Stimulated activated naive CD8-positive, alpha-beta T cell treated with anti-CD3 and anti-CD28 coated beads, Interleukin-15, Interleukin-2, amounts not matched to agents 100 ng/mL and 50 ng/mL, for 24 hours (primary cell): ENCODE measurements around the gene ATF7.
"Not testable (repeated sequence)": the region's sequence is repeated elsewhere in the genome, so short reads cannot be mapped to it uniquely, and the experiment has no call there.

Experiments
- H3K27ac Mint-ChIP-seq: one replicate; pipeline ENCODE4 v1.8.0; 2021; ENCODE audit warnings: mild to moderate bottlenecking, mixed read lengths
- H3K27me3 Mint-ChIP-seq: one replicate; pipeline ENCODE4 v1.8.0; 2021; ENCODE audit warnings: mixed read lengths
- H3K36me3 Mint-ChIP-seq: one replicate; pipeline ENCODE4 v1.8.0; 2021; ENCODE audit warnings: low read depth, mixed read lengths
- H3K4me1 Mint-ChIP-seq: one replicate; pipeline ENCODE4 v1.8.0; 2021; ENCODE audit warnings: low read depth, mixed read lengths
- H3K4me3 Mint-ChIP-seq: one replicate; pipeline ENCODE4 v1.8.0; 2021; ENCODE audit warnings: mild to moderate bottlenecking, mixed read lengths
- H3K9me3 Mint-ChIP-seq: one replicate; pipeline ENCODE4 v1.8.0; 2021; ENCODE audit warnings: mixed read lengths

Gene ATF7

GRCh38 chr12:53575502-53576249 is 50.5 kb downstream of the ATF7 start:
- H3K9me3 Mint-ChIP-seq, result no peaks in the 10 kb centered on the region
- H3K36me3 Mint-ChIP-seq, result peaks cover 18% of the 10 kb centered on the region
- peaks cover 35% of the 10 kb centered on the region for H3K4me1 Mint-ChIP-seq
- H3K27ac Mint-ChIP-seq, result no peak overlapping the region
- no peak overlapping the region for H3K4me3 Mint-ChIP-seq
- no peaks in the 10 kb centered on the region for H3K27me3 Mint-ChIP-seq

- H3K9me3 Mint-ChIP-seq, result no peaks in the 10 kb centered on the region
- H3K27ac Mint-ChIP-seq, result no peak overlapping the region
- H3K4me1 Mint-ChIP-seq, result peaks cover 35% of the 10 kb centered on the region
- no peaks in the 10 kb centered on the region for H3K27me3 Mint-ChIP-seq
- H3K36me3 Mint-ChIP-seq, result peaks cover 15% of the 10 kb centered on the region
- H3K4me3 Mint-ChIP-seq, result no peak overlapping the region
These were observed 53.9 kb downstream of the ATF7 start for GRCh38 chr12:53572134-53572758.

GRCh38 chr12:53571295-53571694 is 54.9 kb downstream of the ATF7 start:
- Mint-ChIP-seq H3K27me3 (no peaks in the 10 kb centered on the region), H3K27ac (no peak overlapping the region), H3K9me3 (no peaks in the 10 kb centered on the region), H3K36me3 (peaks cover 6% of the 10 kb centered on the region), H3K4me1 (peaks cover 29% of the 10 kb centered on the region), H3K4me3 (no peak overlapping the region)

- Mint-ChIP-seq H3K4me3 (no peak overlapping the region), H3K9me3 (peaks cover 4% of the 10 kb centered on the region), H3K36me3 (peaks cover 7% of the 10 kb centered on the region), H3K4me1 (peaks cover 39% of the 10 kb centered on the region), H3K27ac (no peak overlapping the region), H3K27me3 (no peaks in the 10 kb centered on the region)
These were observed 57.2 kb downstream of the ATF7 start for GRCh38 chr12:53568809-53569557.

GRCh38 chr12:53567961-53568808 is 58.0 kb downstream of the ATF7 start:
- peaks cover 39% of the 10 kb centered on the region for H3K4me1 Mint-ChIP-seq
- no peak overlapping the region for H3K27ac Mint-ChIP-seq
- H3K27me3 Mint-ChIP-seq, result no peaks in the 10 kb centered on the region
- H3K9me3 Mint-ChIP-seq, result peaks cover 4% of the 10 kb centered on the region
- H3K36me3 Mint-ChIP-seq, result peaks cover 7% of the 10 kb centered on the region
- no peak overlapping the region for H3K4me3 Mint-ChIP-seq

- H3K4me3 Mint-ChIP-seq, H3K27ac Mint-ChIP-seq, H3K9me3 Mint-ChIP-seq, H3K27me3 Mint-ChIP-seq: not testable (repeated sequence)
- Mint-ChIP-seq H3K36me3 (peaks cover 18% of the 10 kb centered on the region), H3K4me1 (peaks cover 46% of the 10 kb centered on the region)
These were observed 60.8 kb downstream of the ATF7 start for GRCh38 chr12:53565376-53565775.

GRCh38 chr12:53564941-53565340 is 61.2 kb downstream of the ATF7 start:
- Mint-ChIP-seq H3K4me1 (peaks cover 44% of the 10 kb centered on the region), H3K27ac (no peak overlapping the region), H3K4me3 (no peak overlapping the region)

GRCh38 chr12:53564278-53564677 is 61.9 kb downstream of the ATF7 start:
- H3K27me3 Mint-ChIP-seq, result no peaks in the 10 kb centered on the region
- H3K9me3 Mint-ChIP-seq, result peaks cover 4% of the 10 kb centered on the region
- peaks cover 43% of the 10 kb centered on the region for H3K4me1 Mint-ChIP-seq
- H3K27ac Mint-ChIP-seq, result no peak overlapping the region
- H3K36me3 Mint-ChIP-seq, result peaks cover 16% of the 10 kb centered on the region
- no peak overlapping the region for H3K4me3 Mint-ChIP-seq

More at GRCh38 chr12:53564941-53565340, 61.2 kb downstream of the ATF7 start:
- H3K36me3 Mint-ChIP-seq, result peaks cover 17% of the 10 kb centered on the region
- H3K9me3 Mint-ChIP-seq, result peaks cover 4% of the 10 kb centered on the region
- H3K27me3 Mint-ChIP-seq, result no peaks in the 10 kb centered on the region

GRCh38 chr12:53563452-53564028 is 62.6 kb downstream of the ATF7 start:
- Mint-ChIP-seq H3K4me3 (no peak overlapping the region), H3K27me3 (no peaks in the 10 kb centered on the region), H3K4me1 (peaks cover 48% of the 10 kb centered on the region), H3K27ac (no peak overlapping the region), H3K9me3 (peaks cover 4% of the 10 kb centered on the region), H3K36me3 (peaks cover 16% of the 10 kb centered on the region)

GRCh38 chr12:53561590-53561953 is 64.6 kb downstream of the ATF7 start:
- Mint-ChIP-seq H3K4me1 (peaks cover 50% of the 10 kb centered on the region), H3K36me3 (peaks cover 16% of the 10 kb centered on the region), H3K9me3 (peaks cover 4% of the 10 kb centered on the region), H3K27me3 (no peaks in the 10 kb centered on the region), H3K4me3 (no peak overlapping the region), H3K27ac (peak overlapping the region; percentile 9)

GRCh38 chr12:53560912-53561589 is 65.1 kb downstream of the ATF7 start:
- Mint-ChIP-seq H3K4me1 (peaks cover 47% of the 10 kb centered on the region), H3K27me3 (no peaks in the 10 kb centered on the region), H3K4me3 (no peak overlapping the region)

GRCh38 chr12:53560351-53560750 is 65.8 kb downstream of the ATF7 start:
- Mint-ChIP-seq H3K36me3 (peaks cover 12% of the 10 kb centered on the region), H3K27me3 (no peaks in the 10 kb centered on the region), H3K4me1 (peaks cover 42% of the 10 kb centered on the region), H3K4me3 (no peak overlapping the region), H3K9me3 (no peaks in the 10 kb centered on the region), H3K27ac (no peak overlapping the region)

More at GRCh38 chr12:53560912-53561589, 65.1 kb downstream of the ATF7 start:
- Mint-ChIP-seq H3K9me3 (peaks cover 4% of the 10 kb centered on the region), H3K27ac (peak overlapping the region; percentile 9), H3K36me3 (peaks cover 16% of the 10 kb centered on the region)

GRCh38 chr12:53558631-53559030 is 67.6 kb downstream of the ATF7 start:
- Mint-ChIP-seq H3K36me3 (peaks cover 12% of the 10 kb centered on the region), H3K27me3 (no peaks in the 10 kb centered on the region), H3K4me3 (no peak overlapping the region), H3K27ac (no peak overlapping the region), H3K4me1 (peaks cover 31% of the 10 kb centered on the region), H3K9me3 (no peaks in the 10 kb centered on the region)
